ENCODE results near the gene USP46. TPM values are rescaled to one million over a fixed set of nuclear protein-coding genes. Genes with fewer than 3 reads are reported as not detected.

Gene USP46
- total RNA-seq, 1 donor = 6.9 TPM

DNA sequence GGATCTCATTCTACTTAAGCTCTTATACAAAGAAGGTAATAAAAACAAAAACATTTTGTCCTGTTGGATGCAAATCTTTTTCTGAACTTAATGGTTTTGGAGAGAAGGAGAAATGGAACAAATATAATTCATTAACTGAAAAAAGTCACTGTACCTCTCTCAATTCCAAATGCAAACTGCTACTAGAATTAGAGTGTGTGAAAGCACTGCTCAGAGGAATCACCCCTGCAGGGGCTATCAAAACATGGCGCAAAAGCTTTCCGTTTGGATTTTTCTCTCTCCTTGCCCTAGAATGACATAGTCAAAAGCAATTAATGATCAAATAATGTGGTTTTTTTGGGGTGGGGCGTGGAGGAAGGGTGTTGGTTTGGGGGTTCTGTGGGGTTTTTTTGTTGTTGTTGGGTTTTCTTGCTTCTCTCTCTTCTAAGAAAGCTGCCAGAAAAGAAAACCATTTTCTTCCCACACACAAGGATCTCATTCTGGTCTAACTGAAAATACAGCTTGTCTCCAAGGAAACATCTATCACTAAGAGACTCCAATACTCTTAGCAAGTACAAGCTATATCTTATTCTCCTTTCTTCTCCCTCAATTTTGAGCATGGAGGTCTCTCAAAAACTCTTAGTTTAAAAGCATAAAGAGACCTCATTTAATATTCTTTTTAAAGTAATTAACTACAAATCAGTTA, 41.6 kb downstream of the USP46 start:
- Histone ChIP-seq H3K9me3 (ENCODE audit: low read depth, low read length) (no peaks in the 10 kb centered on the region), H3K4me3 (ENCODE audit: low read length) (no peak overlapping the region), H3K4me1 (ENCODE audit: insufficient read depth, low read length) (peaks cover 5% of the 10 kb centered on the region), H3K27me3 (ENCODE audit: insufficient read depth, low read length) (no peaks in the 10 kb centered on the region)

DNA sequence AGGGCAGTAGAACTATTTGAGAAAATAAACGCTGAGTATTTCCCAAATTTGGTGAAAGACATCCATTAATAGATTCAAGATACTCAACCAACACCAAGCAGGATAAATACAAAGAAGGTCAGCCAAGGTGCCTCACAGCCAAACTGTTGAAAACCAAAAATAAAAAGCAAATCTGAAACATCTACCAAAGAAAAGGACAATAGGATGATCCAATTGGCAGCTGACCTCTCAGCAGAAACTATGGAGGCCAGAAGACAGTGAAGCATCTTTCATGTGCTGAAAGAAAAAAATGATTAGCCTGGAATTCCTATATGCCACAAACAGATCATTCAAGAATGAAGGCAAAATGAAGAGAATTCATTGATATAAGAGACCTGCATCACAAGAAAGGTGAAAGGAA, 44.9 kb downstream of the USP46 start:
- no peaks in the 10 kb centered on the region for H3K9me3 ChIP-seq (ENCODE audit: low read depth, low read length)
- H3K4me1 ChIP-seq (ENCODE audit: insufficient read depth, low read length) = peaks cover 5% of the 10 kb centered on the region
- no peak overlapping the region for H3K4me3 ChIP-seq (ENCODE audit: low read length)
- no peaks in the 10 kb centered on the region for H3K27me3 ChIP-seq (ENCODE audit: insufficient read depth, low read length)

DNA sequence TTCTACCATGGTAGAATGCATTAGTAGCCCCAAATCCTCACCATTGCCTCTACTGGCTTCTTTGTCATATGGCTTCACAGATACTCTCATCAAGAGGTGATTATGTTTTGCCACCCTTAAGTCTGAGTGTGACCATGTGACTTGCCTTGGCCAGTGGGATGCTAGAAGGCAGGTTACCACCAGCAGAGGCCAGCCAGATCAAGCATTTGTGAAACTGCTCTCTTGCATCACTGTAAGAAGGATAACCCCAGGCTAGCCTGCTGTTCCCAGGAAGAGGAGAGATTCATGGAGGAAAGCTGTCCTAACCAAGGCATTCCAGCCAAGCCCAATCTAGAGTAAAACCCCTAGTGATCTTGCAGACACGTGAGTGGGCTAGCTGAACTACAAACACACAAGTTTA, 46.8 kb downstream of the USP46 start:
- H3K9me3 ChIP-seq (ENCODE audit: low read depth, low read length) = no peaks in the 10 kb centered on the region
- H3K27me3 ChIP-seq (ENCODE audit: insufficient read depth, low read length) = no peaks in the 10 kb centered on the region
- H3K4me1 ChIP-seq (ENCODE audit: insufficient read depth, low read length) = no peaks in the 10 kb centered on the region
- no peak overlapping the region for H3K4me3 ChIP-seq (ENCODE audit: low read length)

DNA sequence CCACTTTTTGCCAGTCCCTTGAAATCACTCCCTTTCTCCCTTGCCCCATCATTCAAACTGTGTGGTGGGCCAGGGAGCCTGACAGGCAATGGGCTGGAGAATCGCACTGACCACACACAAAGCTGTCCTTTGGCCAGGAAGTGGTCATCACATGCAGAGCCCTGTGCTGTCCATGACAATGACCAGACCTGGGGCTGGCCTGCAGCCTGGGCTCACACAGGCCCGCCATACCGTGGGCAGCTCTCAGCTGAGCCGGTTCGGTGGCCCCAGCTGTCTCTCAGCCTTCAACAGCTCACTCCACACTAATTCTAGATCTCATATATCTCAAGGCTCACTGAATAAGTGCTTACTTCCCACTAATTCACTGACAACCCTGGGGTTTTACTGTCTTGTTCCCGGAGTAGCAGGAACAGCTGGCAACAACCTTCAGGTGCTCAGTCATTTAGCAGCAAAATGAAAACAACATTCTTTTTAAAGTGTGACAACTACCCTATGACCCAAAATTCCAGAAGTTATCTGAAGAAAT, 48.0 kb downstream of the USP46 start:
- no peaks in the 10 kb centered on the region for H3K9me3 ChIP-seq (ENCODE audit: low read depth, low read length)
- no peaks in the 10 kb centered on the region for H3K4me1 ChIP-seq (ENCODE audit: insufficient read depth, low read length)
- no peak overlapping the region for H3K4me3 ChIP-seq (ENCODE audit: low read length)
- no peaks in the 10 kb centered on the region for H3K27me3 ChIP-seq (ENCODE audit: insufficient read depth, low read length)

DNA sequence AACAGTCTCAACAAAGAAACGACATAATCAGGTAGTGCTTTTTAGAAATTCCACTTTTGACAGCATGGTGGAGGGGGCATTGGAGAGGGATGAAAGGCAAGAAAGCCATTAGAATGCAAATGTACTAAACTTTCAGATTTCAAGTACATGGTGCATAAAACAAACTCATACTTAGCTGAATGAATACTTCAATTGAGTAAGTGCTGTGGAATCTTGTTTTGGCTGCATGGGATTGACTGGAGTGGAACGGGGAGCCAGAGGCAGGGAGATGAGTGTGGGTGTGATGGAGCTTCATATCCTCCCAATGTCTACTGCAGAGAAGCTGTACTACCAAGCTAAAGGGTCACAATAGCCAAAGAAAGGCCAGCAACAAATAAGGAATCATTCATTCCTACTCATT, 52.4 kb downstream of the USP46 start:
- H3K4me3 ChIP-seq (ENCODE audit: low read length) = no peak overlapping the region
- H3K4me1 ChIP-seq (ENCODE audit: insufficient read depth, low read length) = no peaks in the 10 kb centered on the region
- no peaks in the 10 kb centered on the region for H3K9me3 ChIP-seq (ENCODE audit: low read depth, low read length)
- H3K27me3 ChIP-seq (ENCODE audit: insufficient read depth, low read length) = no peaks in the 10 kb centered on the region

DNA sequence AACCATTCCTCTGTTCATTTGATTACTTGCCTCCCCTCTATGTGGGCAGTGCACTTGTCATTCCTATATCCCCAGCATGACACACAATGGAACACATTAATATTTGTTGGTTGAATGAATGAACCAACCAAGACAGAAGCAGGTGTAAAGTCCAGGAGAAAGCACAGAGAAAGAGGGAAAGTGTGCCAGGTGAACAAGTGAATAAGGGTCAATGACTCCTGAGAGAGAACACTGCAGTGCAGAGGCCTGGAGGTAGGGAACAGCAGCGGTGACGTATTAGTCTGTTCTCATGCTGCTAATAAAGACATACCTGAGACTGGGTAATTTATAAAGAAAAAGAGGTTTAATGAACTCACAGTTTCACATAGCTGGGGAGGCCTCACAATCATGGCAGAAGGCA, 53.1 kb downstream of the USP46 start:
- no peaks in the 10 kb centered on the region for H3K4me1 ChIP-seq (ENCODE audit: insufficient read depth, low read length)
- H3K4me3 ChIP-seq (ENCODE audit: low read length) = no peak overlapping the region
- H3K27me3 ChIP-seq (ENCODE audit: insufficient read depth, low read length) = no peaks in the 10 kb centered on the region
- no peaks in the 10 kb centered on the region for H3K9me3 ChIP-seq (ENCODE audit: low read depth, low read length)

DNA sequence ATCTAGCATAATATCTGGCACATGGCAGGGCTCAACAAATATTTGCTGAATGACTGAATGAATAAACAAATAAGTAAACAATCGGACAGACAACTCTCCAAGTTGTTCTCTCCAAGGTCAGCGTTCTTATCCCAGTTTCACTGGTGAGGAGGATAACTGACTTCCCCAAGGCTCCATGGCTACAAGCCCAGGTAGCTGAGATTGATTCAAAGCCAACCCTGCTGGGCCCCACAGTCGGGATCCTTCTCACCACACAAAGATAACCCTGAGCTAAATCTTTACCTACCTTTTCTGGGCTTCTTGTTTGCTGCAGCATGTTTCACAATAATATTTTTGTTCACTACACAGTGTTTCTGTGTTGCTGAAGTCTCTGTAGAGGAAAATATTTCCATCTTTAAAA, 54.9 kb downstream of the USP46 start:
- H3K9me3 ChIP-seq (ENCODE audit: low read depth, low read length) = no peaks in the 10 kb centered on the region
- H3K27me3 ChIP-seq (ENCODE audit: insufficient read depth, low read length) = no peaks in the 10 kb centered on the region
- H3K4me1 ChIP-seq (ENCODE audit: insufficient read depth, low read length) = no peaks in the 10 kb centered on the region
- H3K4me3 ChIP-seq (ENCODE audit: low read length) = no peak overlapping the region

DNA sequence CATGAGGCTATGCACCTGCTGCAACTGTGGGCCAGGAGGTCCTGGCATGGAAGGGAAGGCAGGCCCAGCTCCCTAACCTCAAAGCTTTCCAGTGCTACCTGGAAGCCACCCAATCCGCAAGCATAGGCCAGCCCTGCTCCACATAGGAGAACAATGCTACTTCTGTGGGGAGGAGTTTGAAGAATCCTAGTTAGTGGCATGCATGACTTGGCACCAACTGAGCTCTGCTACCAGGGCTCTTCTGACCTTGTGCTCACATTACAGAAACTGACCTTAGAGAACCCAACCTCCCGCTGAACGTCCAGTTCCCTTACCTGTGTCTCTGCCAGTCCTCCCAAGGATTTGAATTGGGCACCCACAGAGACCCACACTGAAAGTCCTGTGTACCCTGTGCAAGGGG, 58.8 kb downstream of the USP46 start:
- Histone ChIP-seq H3K4me1 (ENCODE audit: insufficient read depth, low read length) (no peaks in the 10 kb centered on the region), H3K4me3 (ENCODE audit: low read length) (no peak overlapping the region), H3K9me3 (ENCODE audit: low read depth, low read length) (no peaks in the 10 kb centered on the region), H3K27me3 (ENCODE audit: insufficient read depth, low read length) (no peaks in the 10 kb centered on the region)

DNA sequence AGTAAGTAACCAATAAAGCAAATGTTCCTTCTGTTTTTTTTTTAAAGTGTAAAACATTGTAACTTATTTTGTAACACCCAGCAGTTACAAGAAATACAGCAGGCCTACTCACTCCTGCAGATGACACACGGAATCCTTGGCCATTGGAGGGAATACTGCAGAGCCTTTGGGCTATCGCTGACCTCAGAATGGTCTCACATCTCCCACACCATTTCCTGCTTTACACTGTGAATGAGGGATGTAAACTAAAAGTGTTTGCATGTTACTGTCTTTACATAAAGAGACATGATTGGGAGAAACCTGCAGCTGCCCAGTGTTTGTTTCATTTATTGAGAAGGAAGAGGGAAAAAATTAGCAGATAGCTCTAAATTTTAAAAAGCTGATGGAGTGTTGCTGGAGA, 64.1 kb downstream of the USP46 start:
- no peaks in the 10 kb centered on the region for H3K4me1 ChIP-seq (ENCODE audit: insufficient read depth, low read length)
- H3K4me3 ChIP-seq (ENCODE audit: low read length) = no peak overlapping the region
- no peaks in the 10 kb centered on the region for H3K27me3 ChIP-seq (ENCODE audit: insufficient read depth, low read length)
- no peaks in the 10 kb centered on the region for H3K9me3 ChIP-seq (ENCODE audit: low read depth, low read length)

DNA sequence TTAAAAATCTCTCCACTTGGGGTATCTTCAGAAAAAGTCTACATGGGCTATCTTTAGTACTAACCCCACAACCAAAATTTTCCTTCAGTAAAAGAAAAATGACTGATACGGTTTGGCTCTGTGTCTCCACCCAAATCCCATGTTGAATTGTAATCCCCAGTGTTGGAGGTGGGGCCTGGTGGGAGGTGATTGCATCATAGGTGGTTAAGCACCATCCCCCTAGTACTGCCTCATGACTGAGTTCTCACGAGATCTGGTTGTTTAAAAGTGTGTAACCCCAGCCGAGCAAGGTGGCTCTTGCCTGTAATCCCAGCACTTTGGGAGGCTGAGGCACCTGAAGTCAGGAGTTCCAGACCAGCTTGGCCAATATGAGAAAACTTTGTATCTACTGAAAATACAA, 66.8 kb downstream of the USP46 start:
- Histone ChIP-seq H3K9me3 (ENCODE audit: low read depth, low read length) (no peaks in the 10 kb centered on the region), H3K27me3 (ENCODE audit: insufficient read depth, low read length) (no peaks in the 10 kb centered on the region), H3K4me3 (ENCODE audit: low read length) (no peak overlapping the region), H3K4me1 (ENCODE audit: insufficient read depth, low read length) (peaks cover 9% of the 10 kb centered on the region)

DNA sequence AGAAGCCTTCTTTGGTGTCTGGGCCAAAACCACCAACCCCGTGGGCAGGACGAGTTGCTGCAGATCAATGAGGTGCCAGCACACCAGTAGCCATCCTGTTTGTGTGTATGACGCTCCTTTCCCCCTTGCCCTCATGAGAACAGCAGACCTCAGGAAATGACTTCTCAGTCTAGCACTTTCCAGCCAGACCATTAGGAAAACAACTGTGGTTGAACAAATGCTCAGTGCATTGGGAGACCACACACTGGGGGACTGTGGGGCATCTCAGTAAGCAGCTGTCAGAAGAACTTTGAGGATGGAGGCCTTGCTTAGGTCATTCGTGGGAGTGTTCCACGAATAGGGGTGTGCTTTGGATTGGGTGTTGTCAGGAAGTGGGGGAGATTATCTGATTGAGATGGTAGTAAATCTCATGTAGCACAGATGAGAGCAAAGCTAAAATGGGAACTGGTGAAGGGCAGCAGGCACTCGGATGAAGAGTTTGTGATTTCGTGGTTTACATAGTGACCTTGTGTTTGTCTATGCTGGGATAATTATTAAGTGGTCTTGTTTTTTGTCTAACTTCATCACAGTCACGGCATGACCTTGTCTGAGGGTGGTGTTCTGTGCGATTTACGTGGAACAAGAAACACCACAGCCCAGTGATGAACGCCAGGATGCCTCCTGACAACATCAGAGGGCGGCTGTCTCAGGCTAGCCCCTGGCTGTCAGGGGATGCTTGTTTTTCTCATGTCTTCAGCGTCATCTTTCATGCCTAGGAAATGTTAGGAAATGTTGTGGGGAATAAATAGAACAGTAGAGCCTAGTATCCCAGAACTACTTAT, 70.1 kb downstream of the USP46 start:
- no peaks in the 10 kb centered on the region for H3K9me3 ChIP-seq (ENCODE audit: low read depth, low read length)
- no peak overlapping the region for H3K4me3 ChIP-seq (ENCODE audit: low read length)
- H3K4me1 ChIP-seq (ENCODE audit: insufficient read depth, low read length) = peaks cover 9% of the 10 kb centered on the region
- no peaks in the 10 kb centered on the region for H3K27me3 ChIP-seq (ENCODE audit: insufficient read depth, low read length)

DNA sequence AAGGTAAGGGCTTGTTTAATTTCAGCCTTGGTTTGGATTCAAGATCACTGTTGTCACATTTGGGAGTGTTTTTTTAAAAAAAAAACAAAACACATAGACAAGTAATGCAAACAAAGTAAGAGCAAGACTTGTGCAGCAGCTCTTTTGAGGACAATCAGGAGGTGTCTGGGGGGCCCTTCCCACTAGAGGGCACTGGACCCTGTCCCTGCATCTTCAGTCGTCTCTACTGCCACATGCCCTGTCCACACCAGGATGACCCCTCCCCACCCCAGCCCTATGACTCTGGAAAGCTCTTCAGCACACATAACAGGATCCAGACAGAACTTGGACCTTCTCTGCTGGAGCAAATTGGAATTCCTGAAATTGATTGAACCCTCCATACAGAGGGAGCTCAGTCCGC, 71.0 kb downstream of the USP46 start:
- no peaks in the 10 kb centered on the region for H3K27me3 ChIP-seq (ENCODE audit: insufficient read depth, low read length)
- peaks cover 9% of the 10 kb centered on the region for H3K4me1 ChIP-seq (ENCODE audit: insufficient read depth, low read length)
- no peak overlapping the region for H3K4me3 ChIP-seq (ENCODE audit: low read length)
- no peaks in the 10 kb centered on the region for H3K9me3 ChIP-seq (ENCODE audit: low read depth, low read length)

DNA sequence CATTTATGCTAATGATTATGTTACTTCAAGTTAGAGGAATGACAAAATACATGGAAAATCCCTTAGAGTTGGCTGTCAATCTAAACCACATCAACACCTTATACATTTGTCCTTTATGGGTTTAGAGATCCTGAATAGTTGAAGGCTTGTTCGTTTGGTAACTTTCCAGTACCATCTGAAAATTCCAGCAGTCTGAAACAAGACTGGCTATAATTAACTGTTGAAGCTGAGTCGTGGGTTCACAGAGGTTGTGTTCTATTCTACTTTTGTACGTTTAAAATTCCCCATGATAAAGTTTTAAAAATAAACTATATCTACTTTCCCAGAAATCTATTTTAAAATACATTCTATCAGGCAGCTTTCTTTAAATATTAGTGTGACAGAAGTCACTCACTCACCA, 73.0 kb downstream of the USP46 start:
- Histone ChIP-seq H3K27me3 (ENCODE audit: insufficient read depth, low read length) (no peaks in the 10 kb centered on the region), H3K4me1 (ENCODE audit: insufficient read depth, low read length) (peaks cover 9% of the 10 kb centered on the region), H3K9me3 (ENCODE audit: low read depth, low read length) (no peaks in the 10 kb centered on the region), H3K4me3 (ENCODE audit: low read length) (no peak overlapping the region)

DNA sequence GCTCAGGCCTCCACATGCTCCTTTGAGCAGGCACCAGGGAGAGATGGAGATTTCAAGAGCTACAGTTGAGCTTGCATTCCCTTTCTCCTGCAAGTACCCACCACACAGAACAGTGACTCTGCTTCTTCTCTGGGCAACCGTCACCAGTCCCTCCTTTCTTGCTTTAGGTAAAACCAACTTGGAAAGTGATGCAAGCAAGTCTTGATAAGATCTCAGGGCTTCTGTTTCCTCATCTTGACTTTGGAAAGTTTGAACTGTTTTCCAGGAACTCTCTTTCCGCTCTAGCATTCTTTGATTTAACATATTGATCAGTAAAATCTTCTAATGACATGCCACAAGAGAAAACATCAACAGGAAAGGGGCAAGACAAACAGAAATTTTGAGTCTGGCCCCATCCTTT, 73.7 kb downstream of the USP46 start:
- Histone ChIP-seq H3K4me3 (ENCODE audit: low read length) (no peak overlapping the region), H3K27me3 (ENCODE audit: insufficient read depth, low read length) (no peaks in the 10 kb centered on the region), H3K9me3 (ENCODE audit: low read depth, low read length) (no peaks in the 10 kb centered on the region), H3K4me1 (ENCODE audit: insufficient read depth, low read length) (peaks cover 9% of the 10 kb centered on the region)

DNA sequence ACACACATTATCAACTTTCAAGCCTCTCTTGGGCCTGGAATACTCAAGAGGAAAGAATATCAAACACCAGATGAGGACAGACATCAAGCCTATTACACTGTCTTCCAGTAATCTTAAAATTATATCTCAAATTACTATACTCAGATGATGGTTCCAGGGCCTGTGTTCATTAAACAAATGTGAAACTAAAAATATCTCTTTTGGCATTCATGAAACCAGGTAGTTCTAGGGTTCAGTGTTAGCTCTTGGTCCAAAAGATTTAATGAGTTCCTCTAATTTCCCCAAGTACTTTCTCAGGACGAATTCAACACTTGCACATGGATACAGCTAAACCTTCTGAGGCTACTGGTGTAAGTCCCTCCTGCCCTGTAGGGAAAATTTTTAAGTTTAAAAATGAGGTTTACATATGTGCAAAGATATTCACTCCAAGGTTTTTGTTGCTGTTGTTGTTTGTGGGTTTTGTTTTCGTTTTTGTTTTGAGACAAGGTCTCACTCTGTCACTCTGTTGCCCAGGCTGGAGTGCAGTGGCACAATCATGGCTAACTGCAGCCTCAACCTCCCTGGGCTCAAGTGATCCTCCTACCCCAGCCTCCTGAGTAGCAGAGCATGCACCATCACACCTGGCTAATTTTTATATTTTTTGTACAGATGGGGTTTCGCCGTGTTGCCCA, 79.4 kb downstream of the USP46 start:
- H3K27me3 ChIP-seq (ENCODE audit: insufficient read depth, low read length) = no peaks in the 10 kb centered on the region

More for the DNA sequence above, 79.4 kb downstream of the USP46 start:
- Histone ChIP-seq H3K4me3 (ENCODE audit: low read length) (no peak overlapping the region), H3K4me1 (ENCODE audit: insufficient read depth, low read length) (no peaks in the 10 kb centered on the region), H3K9me3 (ENCODE audit: low read depth, low read length) (no peaks in the 10 kb centered on the region)

Measured in mononuclear cell (primary cell).